ENCODE results near the gene CRYZL1.
"Not testable (repeated sequence)": the region's sequence is repeated elsewhere in the genome, so short reads cannot be mapped to it uniquely, and the experiment has no call there.

- TF ChIP-seq POLR2AphosphoS5 (IDR thresholded peaks at IDR 0.05; ENCODE audit: borderline replicate concordance, low read depth, low read length); EZH2 (IDR thresholded peaks at IDR 0.05): not testable (repeated sequence)
These were observed 64.8 kb downstream of the CRYZL1 start for GRCh38 chr21:33576741-33577141.
